Activated CD4-positive, alpha-beta T cell treated with anti-CD3 and anti-CD28 coated beads, Interleukin-2, amount 50 U/mL, for 16 hours (primary cell): ENCODE data around the gene TBC1D1.
A peak's percentile ranks its signal among the peaks of the same experiment; 100 is the strongest.

Experiments
- DNase-seq: peaks from one replicate; pipeline ENCODE4 v3.0.0-alpha.2; 2020

Gene TBC1D1

DNA sequence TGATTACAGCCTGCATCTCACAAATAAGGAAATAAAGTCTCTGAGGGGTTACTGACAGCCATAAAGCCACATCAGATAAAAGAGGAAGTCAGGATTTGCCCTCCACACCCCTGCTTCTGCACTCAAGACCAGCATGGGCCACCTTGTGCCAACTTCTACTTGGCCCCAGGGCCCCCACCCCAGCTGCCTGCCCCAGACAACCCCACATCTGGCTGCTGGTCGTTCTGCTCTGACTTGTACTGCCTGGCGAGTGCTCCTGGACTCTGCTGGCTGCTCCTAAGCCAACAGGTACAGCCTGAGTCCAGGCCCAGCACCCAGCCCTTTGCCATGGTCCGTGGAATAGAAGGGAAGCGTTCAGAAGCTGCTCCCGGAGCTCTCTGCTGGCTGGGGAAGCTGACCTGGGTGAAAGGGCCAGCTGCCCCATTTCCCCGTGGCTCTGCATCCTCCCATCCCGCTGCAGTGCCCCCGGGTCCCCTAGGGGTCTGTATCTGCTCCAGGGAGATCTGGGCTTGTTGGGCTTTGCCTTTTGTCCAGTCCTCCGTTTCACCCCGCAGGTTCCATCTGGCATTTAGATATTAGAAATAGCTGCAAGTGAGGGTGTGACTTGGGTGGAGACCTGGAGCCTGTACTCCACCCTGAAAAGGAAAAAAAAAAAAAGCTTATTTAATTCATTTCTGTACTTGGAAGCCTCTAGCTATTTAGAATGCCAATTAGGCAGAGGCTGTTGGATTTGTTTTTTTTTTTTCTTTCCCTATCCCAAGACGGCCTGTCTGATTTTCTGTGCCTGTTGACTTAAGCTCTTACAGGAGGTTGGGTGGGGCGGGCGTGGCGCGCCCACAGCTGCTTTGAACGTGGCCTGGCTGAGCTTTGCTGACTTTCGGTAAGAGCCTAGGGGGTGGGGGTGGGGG lies 264.1 kb downstream of the TBC1D1 start:
- no peak for DNase-seq

DNA sequence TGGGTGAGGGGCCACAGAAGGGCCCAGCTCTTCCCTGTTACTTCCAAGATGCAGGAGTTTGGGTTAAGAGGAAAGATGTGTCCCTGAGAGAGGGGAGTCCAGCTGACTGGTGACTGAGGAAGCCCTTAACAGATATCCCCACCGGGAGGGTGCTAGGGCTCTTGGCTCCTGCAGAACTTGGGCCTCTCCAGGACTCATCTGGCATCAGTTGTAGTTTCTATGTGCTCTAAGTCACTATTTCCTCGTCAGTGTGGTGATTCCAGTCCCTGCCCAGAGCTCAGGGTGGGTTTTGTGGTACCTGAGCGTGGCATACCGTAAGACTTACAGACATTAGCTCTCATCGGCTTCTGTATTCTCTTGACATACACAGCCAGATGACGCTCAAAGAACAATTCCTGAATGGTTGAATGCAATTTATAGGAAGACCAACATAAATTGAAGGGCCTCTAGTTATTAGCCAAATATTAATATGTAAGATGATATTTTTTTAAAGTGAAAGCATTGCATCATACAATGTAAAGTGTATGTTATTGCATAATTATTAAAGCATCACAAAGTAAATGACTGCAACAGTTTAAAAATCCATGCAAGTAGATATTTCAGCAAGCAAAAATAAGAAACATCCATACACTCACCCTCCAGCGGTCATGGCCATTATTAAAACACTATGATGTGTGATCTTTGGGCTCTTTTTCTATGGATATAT lies 264.9 kb downstream of the TBC1D1 start:
- DNase-seq = no peak

DNA sequence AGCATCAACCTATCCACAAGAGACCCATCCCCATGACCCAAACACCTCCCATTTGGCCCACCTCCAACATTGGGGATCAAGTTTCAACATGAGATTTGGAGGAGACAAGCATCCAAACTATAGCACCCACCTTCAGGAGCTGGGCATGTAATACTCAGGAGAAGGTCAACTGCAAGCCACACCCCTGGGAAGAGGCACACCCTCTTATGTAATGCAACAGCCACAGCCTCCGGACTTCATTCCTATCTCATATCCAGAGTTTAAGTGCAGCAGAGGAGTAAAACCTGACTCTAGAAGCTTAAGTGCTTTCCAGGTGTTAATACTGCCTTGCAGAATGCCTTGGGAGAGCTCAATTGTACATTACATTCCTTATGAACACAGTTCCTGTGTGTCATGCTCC lies 266.7 kb downstream of the TBC1D1 start:
- no peak for DNase-seq

DNA sequence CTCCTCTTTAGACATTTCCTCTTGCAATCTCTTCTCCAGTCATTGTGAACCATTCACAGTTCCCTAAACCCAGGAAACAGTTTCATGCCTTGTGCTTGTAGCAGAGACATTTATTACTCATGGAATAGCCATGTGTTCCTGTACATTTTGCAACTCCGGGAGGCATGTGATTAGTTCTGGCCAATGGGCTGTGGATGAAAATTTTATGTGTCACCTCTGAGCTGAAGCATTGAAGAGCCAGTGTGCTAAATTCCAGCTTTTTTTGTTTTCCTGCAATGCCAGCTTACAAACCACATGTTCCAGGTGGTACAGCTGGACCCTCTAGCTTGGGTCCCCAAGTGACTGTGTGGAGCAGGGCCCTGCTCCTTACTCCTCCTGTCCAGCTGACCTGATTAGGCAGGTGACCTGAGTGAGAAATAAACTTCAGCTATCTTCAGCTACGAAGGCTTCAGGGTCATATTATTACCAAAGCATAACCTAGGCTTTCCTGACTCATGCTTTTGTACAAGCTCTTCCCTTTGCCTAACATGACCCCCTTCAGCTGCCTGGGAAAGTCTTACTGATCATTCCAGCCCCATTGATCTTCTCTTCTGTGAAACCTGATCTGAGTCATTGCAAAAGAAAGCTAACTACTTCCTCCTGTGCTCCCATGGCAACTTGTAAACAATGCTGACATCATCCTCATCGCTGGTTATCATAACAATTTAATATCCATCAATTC lies 269.8 kb downstream of the TBC1D1 start:
- DNase-seq = peak; percentile 90

DNA sequence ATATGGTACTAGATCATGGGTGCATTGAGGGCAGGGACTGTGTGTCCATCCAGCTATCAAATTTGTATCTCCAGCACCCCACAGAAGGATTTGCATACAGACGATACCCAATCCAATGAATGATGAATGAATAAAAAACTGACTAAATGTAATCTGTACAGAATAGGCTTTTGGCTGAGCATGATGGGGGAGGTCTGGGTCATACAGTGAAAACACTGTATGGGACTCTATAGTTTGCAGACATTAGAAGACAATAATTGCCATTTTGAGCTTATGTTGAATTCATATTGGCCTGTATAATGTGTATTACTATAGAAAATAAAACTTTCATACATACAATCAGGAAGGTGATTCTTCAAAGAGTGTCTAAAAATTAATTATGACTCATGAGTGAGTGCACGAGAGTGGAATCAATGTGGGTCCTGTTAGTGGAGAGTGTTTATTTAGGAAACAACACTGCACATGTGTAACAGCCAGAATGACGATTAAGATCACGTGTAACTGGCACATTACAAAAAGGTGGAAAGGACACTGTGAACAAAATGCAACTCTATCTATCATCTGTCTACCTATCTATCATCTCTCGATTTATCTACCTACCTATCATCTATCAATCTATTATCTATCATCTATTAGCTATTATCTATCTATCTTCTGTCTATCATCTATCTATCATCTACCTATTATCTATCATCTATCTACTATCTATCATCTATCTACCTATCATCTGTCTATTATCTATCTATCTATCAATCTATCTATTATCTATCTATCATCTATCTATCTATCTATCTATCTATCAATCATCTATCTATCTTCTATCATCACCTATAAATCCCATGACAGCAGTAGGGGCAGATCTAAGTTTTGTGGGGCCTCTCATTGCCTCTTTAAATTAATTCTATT lies 270.6 kb downstream of the TBC1D1 start:
- no peak for DNase-seq

DNA sequence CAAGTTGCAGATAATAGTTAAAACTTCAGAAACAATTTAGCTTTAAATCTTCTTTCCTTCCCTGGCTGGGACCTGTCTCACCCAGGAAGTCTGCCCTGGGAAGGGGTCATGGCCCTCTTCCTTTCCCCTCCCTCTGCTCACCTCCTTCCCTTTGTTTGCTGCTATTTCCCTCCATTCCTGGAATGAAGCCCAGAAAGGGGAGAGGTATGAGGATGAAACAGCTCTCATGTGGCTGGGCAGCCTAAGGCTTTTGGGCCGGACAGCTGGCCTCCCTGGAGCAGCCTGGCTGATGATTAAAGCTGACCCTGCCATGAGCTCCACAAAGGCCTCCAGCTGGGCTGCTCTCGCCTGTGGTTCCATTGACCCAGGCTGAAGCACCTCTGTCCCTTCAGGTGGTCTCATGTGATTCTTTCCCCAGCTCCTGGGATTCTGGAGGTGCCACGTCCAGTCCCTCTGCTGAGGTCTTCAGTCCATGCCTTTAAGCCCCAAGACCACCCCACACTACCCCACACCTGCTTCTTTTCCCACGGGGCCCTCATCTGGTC lies 271.4 kb downstream of the TBC1D1 start:
- no peak for DNase-seq

DNA sequence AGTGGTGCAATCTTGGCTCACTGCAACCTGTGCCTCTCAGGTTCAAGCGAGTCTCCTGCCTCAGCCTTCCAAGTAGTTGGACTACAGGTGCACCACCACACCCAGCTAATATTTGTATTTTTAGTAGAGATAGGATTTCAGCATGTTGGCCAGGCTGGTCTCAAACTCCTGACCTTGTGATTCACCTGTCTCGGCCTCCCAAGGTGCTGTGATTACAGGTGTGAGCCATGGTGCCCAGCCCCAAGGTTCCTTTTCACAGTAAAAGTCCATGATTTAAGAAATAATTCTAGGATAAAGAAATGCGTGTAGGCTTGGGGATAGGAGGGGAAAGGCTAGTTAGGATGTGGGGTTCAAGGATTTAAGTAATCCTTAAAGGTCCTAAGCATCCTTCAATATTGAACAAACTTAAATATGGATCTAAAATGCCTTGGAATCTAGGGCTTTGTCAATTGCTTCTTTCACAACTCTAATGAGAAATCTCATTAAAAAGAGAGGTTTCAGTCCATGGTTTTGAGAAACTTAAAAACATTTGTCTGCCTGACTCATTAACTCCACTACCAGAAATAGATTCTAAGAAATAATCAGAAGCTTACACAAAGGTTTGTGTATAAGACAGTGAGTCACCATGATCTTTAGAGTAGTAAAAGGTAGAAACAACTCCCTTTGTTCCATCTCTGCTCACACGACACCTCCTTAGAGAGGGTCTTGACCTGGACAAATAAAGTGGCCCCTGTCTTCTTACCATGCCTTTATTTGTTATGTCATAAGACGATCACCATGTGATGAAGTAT lies 272.5 kb downstream of the TBC1D1 start:
- peak; percentile 53 for DNase-seq

DNA sequence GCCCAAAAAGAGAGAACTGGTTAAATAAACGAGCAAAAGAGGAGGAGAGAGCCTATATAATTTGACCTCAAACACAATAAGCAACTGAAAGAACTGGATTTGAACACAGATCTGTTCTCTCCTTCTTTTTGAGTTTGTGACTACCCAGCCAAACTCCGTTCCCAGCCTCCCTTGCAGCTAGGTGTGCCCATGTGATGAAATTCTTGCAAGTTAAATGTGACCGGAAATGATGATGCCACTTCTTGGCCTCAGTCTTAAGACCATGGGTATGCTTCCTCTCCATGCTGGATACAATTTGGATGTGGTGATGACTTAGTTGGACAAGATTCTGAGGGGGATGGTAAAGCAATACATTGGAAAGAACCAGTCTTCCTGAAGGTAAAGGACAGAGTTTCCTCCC lies 273.5 kb downstream of the TBC1D1 start:
- no peak for DNase-seq

DNA sequence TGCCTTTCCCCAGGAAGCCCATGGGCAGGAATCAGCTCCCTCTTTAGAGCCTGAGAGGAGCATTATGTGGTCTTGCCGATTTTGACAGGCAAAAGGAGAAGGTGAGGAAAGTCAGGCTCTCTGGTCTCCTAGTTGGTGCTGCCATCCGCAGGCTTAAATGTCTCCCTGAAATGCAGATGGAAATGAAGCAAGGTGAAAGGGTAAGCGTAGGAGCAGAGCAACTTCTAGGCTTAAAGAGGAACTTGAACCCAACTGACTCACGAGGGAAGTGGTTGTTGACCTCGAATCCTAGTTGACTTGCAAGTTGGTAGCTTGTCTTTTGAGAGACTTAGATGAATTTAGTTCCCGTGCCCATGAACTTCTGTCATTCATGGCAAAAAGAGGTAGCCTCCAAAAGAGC lies 275.2 kb downstream of the TBC1D1 start:
- DNase-seq = no peak

DNA sequence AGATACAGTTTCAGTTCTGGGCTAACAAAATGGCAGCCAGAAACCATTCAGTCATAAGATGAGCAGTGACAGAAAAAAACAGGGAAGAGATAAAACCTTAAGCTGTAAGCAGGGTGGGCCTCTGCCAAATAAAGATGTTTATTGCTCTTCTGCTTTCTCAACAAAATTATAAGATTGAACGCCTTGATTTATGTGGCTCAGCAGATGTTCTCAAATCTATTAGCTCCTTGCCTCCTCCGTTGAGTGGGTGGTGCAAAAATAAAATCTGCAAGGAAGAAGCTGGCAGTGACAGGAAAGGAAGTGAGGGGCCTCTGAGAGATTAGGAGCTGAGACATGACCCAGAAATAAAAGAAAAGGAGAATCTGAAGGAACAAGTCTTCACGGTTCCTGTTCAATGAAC lies 275.9 kb downstream of the TBC1D1 start:
- DNase-seq = no peak

DNA sequence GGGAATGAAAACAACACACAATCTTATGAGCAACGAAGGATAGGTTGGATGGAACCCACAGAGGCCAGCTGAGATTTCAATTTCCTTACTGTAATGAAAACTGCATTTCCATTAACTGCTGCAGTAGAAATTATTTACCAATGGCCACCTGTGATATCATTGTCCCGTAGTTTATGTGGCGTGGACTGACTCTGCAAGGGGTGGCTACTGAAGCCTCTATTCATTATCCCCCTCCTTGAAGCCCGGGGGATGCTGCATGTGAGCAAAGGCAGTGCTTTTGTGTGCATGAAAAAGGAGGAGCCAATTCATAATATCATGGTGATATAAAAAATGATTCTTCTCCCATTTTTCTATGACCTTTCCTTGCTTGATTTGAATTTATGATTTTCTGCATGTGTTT lies 277.1 kb downstream of the TBC1D1 start:
- no peak for DNase-seq

DNA sequence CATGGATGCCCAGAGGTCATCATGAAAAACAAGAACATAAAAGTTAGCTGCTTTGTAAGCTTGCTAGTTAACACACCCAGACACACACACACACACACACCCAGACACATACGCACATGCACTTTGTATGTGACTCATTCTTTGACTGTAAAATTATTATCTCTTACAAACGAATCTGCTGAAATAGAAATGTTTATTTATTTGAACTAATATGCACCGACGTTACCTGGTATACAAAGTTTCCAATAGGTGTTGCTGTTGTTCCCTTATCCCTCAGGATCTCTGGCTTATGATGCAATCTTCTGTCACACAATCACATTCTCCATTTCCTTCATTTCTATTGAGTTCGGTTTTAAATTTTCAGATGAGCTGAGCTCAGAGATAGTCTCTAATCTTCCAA lies 278.6 kb downstream of the TBC1D1 start:
- DNase-seq = no peak

DNA sequence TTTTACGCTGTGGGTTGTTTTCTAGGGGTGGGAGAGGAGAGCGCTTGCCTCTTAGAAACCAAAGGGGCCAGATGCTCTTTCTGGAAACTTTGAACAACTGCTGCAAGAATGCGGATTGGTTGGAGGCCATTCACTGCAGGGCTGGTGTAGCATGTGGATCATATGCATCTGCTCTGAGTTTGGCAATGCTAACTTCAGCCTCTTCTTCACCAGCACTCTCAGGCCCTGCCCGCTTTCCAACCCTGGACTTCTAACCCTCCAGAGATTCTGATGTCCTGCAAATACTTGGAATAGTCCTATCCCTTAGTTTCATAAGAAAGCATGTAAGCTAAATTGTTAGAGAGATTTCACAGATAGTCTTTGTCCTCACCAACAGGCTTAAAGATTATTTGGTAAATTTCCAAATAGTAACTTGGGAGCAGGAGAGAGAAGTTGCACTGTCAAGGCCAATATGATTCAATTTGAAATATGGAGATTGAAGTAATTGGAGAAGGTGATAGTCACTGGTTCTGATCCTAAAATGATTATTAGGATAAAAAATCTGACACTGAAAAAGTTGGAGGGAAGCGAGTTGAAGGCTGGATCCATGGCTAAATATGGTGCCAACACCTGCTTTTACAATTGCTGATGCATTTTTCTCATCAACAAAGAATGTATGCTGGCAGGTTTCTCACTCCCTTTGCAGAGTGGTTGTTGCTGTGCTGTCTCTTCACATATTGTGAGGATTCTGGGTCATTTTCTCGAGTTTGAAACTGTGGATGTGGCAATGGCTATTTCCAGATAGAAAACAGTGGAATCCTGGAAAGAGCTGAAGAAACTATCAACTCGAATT lies 279.7 kb downstream of the TBC1D1 start:
- no peak for DNase-seq

DNA sequence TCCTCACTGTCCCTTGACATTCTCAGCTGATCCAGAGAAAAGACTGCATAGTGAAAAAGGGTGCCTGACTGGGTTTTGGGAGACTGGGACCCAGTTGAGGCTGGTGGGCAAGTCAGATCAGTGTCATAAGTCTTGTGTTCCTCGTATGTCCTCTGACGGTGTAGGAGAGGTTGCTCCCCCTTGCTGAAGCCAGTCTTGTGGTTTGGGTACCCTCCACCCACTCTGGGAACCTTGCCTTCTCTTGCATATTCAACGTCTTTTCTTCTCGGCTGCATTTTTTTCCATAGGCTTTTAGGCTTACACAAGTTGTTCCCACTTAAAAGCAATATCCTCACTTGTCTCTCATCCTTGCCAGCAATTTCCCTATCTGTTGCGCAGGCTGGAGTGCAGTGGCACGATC lies 281.2 kb downstream of the TBC1D1 start:
- DNase-seq = no peak

DNA sequence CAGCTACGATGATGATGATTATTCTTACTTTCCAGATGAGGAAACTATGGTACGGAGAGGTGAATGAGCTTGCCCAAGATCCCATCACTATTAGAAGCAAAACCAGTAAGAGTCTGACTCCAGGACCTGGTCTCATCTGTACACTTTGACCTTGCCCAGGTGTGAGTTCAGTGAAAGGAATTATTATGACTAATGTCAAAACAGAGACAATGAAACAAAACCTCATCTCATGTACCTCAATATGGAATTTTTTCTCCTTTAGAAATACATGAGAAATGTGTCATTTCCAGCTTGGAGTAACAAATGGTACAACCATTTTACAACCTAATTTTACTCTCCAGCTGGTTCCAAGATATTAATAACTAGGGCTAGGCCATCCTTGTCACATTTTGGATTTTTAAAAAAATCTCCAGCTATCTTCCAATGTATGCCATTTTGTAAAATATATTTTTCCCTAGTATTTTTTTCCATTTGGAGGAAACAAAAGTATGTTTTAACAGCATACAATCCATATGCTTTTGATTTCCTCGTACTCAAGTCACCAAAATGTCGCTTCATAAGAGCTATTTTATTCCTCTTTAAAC lies 283.1 kb downstream of the TBC1D1 start:
- DNase-seq = no peak

DNA sequence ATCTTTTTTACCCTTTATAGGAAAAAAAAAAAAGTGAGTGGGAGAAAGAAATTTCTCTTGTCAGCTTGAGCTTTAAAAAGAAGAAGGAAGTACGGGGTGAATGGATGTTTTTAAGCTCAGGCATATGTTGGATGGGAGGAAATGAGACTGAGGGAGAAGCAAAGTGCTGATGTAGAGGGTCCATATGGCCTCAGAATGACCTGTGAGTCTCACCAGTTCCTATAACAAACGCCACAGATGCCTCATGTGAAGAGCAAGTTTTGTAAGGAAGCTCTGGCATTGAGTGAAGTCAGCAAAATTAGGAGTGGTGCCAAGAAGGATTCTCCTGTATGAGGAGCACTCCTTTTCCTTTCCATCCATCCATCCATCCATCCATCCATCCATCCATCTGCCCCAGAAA lies 283.9 kb downstream of the TBC1D1 start:
- DNase-seq = no peak

DNA sequence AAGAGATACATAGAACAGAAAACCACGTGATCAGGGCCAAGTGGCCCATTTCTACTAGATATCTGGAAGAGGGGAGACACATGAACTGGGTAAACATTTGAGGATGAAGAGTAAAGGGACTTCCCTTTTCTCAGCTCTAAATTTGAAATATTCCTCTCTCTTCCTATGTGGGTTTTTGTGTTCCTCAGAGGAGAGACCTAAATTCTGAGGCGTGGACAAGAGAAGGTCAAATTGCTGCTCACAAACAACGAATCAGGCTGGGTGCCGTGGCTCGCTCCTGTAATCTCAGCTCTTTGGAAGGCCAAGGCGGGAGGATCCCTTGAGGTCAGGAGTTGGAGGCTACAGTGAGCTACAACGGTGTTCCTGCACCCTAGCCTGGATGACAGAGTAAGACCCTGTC lies 285.3 kb downstream of the TBC1D1 start:
- no peak for DNase-seq

DNA sequence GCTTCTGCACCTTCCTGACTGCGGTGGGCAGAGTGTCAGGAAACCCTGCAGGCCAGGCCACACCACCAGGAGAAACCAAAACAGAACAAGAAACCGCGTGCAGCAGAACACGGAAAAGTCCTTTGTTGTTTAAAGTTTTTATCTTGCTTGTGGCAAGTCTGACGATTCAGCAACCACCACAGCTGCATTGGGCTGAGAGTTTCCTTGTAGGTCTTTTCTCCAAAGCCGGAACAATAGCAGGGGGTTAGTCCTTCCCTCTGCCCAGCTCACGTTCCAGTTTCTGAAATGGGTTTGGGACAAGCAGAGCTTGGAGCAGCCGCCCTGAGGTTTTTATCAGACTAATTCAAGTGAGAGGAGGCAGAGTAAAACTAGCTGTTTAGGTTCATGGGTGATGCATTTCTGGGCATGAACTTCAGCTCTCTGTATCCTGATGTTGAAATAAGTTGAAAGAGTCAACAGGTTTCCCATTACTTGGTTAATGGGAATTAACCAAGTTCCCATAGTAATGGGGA lies 286.2 kb downstream of the TBC1D1 start:
- peak; percentile 70 for DNase-seq

DNA sequence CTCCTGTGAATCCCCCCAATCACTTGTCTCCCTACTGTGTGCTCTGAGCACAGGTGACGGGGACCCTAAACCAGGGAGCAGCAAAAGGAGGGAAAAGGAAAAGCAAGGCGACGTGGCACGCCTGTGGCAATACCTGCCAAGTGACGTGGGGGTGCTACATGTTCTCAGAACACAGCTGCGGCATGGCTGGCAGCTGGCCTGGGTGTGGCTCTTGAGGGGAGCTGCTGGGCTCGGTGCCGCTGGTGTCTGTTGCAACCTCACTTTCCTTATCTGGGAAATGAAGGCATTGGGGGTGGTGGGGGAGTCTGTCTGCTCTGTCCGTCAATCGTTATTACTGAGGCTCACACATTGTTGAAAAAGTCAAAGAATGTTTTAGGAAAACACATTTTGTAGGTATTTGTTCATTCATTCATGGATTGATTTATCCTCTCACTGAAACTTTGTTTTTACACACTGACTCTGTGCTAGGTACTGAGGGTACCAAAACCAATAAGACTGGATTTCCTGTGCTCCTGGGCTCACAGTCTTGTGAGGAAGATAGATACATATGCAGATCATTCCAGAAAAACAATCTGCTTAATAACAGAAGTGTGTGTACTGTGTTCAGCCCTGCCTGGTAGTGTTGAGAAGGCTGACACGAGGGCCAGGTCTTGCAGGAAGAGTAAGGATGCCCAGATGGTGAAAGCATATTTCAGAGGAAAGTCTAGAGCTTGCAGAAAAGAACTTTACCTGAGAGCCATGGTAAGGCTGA lies 286.9 kb downstream of the TBC1D1 start:
- peak; percentile 26 for DNase-seq
